AG10803 (cell line): ENCODE data around the gene SLAMF8.

Experiments used
- DNase-seq: peaks from one replicate; pipeline ENCODE4 v3.0.0; 2010; ENCODE audit warnings: low read depth
- H3K4me3 ChIP-seq: 2 replicates; pipeline ENCODE4 v1.5.1; 2011; ENCODE audit warnings: mild to moderate bottlenecking, low read length, control low read depth
- CTCF ChIP-seq: conservative IDR thresholded peaks from 2 replicates; pipeline ENCODE4 v1.5.1; 2011; ENCODE audit warnings: mild to moderate bottlenecking, low read length, control low read depth, inconsistent platforms

The SLAMF8 gene

GRCh38 chr1:159828581-159829272 is 2.1 kb downstream of the SLAMF8 start:
- no peak for TF ChIP-seq CTCF
- H3K4me3 ChIP-seq: no peak overlapping the region
- no peak for DNase-seq

- peak; percentile 22; the same call in 1 of the 2 replicates for TF ChIP-seq CTCF
- DNase-seq: no peak
- no peak overlapping the region for H3K4me3 ChIP-seq
These were observed 2.6 kb downstream of the SLAMF8 start for GRCh38 chr1:159829273-159829634.

- H3K4me3 ChIP-seq: no peak overlapping the region
- DNase-seq: peak; percentile 87
These were observed 3.3 kb downstream of the SLAMF8 start for GRCh38 chr1:159829822-159830465.

GRCh38 chr1:159830722-159831121 is 4.0 kb downstream of the SLAMF8 start:
- no peak overlapping the region for H3K4me3 ChIP-seq
- no peak for DNase-seq
- no peak for TF ChIP-seq CTCF

More at GRCh38 chr1:159829822-159830465, 3.3 kb downstream of the SLAMF8 start:
- no peak for TF ChIP-seq CTCF

GRCh38 chr1:159831412-159832141 is 4.9 kb downstream of the SLAMF8 start:
- H3K4me3 ChIP-seq: no peak overlapping the region
- no peak for DNase-seq
- no peak for TF ChIP-seq CTCF

- peak; percentile 22 for DNase-seq
- no peak overlapping the region for H3K4me3 ChIP-seq
- no peak for TF ChIP-seq CTCF
These were observed 5.6 kb downstream of the SLAMF8 start for GRCh38 chr1:159832309-159832708.
